Gastrocnemius medialis (tissue), 4 donors: ENCODE results near the gene TNRC18.

Source experiments
- CTCF ChIP-seq, 5 experiments: fragments of 450-650 bp in 3 of 5; fragments of 200-600 bp in 2 of 5; sonication (generic) in 2 of 5; IDR thresholded peaks in 4 of 5; conservative IDR thresholded peaks in 1 of 5; 1 replicate in 4 of 5; 2 replicates in 1 of 5; pipeline ENCODE4 v1.5.1; 2016 to 2019; ENCODE audit warnings: antibody characterized with exemption in 5 of 5, mild to moderate bottlenecking in 3 of 5, moderate library complexity in 3 of 5
- POLR2A ChIP-seq, 2 donors: fragments of 450-650 bp; IDR thresholded peaks; one replicate each; pipeline ENCODE4 v1.6.1; 2017; ENCODE audit warnings: antibody characterized with exemption in 2 of 2, mild to moderate bottlenecking in 2 of 2, moderate library complexity in 2 of 2

GRCh38 chr7:5455581-5456219 lies 32.1 kb upstream of the TNRC18 start:
- TF ChIP-seq POLR2A (IDR thresholded peaks at IDR 0.05) (no peak), CTCF (IDR thresholded peaks at IDR 0.05 in 4 of 5, conservative IDR thresholded peaks at IDR 0.05 in 1 of 5) (no peak)
